ENCODE measurements around the gene CDIP1. TPM values are rescaled to one million over a fixed set of nuclear protein-coding genes. Genes with fewer than 3 reads are reported as not detected.

Gene CDIP1
- total RNA-seq = 10 to 100 TPM; 21.1 to 30.6 TPM

- H3K4me1 ChIP-seq (replicated peaks) = no peaks in the 10 kb centered on the region
- H3K36me3 ChIP-seq = no peaks in the 10 kb centered on the region
- H3K4me3 ChIP-seq = peak within 1 kb of the TSS; percentile 74 to 83
- WGBS = 7% methylated on average over 26 of the region's 67 CpGs
- TF ChIP-seq CTCF (IDR thresholded peaks at IDR 0.05) (peak in 3 of 4 experiments; percentile 20 to 48 (median 46)), POLR2AphosphoS5 (IDR thresholded peaks at IDR 0.05) (peak; percentile 96), POLR2A (IDR thresholded peaks at IDR 0.05) (peak; percentile 94)
- intact Hi-C loops (cut with DNase I) = no loop called here
- no peaks in the 10 kb centered on the region for H3K27me3 ChIP-seq (replicated peaks; ENCODE audit: insufficient read depth)
- H3K27ac ChIP-seq = peak within 1 kb of the TSS; percentile 86
- H3K9me3 ChIP-seq = no peaks in the 10 kb centered on the region
- peak; percentile 96 for DNase-seq (ENCODE audit: low spot score)
These were observed at the start of gene CDIP1 for GRCh38 chr16:4538350-4539235. Gene CDIP1, minus strand, starts transcription at chr16:4538773. Its CDS starts 24,643 bp downstream, at chr16:4514130.

- Histone ChIP-seq H3K4me3 (no peak overlapping the region), H3K27ac (no peak overlapping the region), H3K9me3 (no peaks in the 10 kb centered on the region), H3K27me3 (replicated peaks; ENCODE audit: insufficient read depth) (no peaks in the 10 kb centered on the region), H3K4me1 (replicated peaks) (no peaks in the 10 kb centered on the region), H3K36me3 (no peaks in the 10 kb centered on the region)
- DNase-seq (ENCODE audit: low spot score) = no peak
- TF ChIP-seq POLR2A (IDR thresholded peaks at IDR 0.05) (no peak), CTCF (IDR thresholded peaks at IDR 0.05) (no peak), POLR2AphosphoS5 (IDR thresholded peaks at IDR 0.05) (no peak)
- 66% methylated on average over 7 of the region's 7 CpGs for WGBS
- intact Hi-C loops (cut with DNase I) = loop anchor here (5.0 kb wide), 1 partner anchor 79 kb away; no protein-coding TSS in a partner anchor
These were observed 47.7 kb upstream of the CDIP1 start for GRCh38 chr16:4586291-4586690.

- Histone ChIP-seq H3K27me3 (replicated peaks; ENCODE audit: insufficient read depth) (no peaks in the 10 kb centered on the region), H3K9me3 (no peaks in the 10 kb centered on the region), H3K27ac (no peak overlapping the region), H3K36me3 (no peaks in the 10 kb centered on the region), H3K4me1 (replicated peaks) (no peaks in the 10 kb centered on the region), H3K4me3 (no peak overlapping the region)
- intact Hi-C loops (cut with DNase I) = no loop called here
- TF ChIP-seq CTCF (IDR thresholded peaks at IDR 0.05) = no peak
- TF ChIP-seq POLR2AphosphoS5 (IDR thresholded peaks at IDR 0.05) = no peak
- TF ChIP-seq POLR2A (IDR thresholded peaks at IDR 0.05) = no peak
- WGBS = 92% methylated on average over 4 of the region's 4 CpGs
- no peak for DNase-seq (ENCODE audit: low spot score)
These were observed 45.3 kb upstream of the CDIP1 start for GRCh38 chr16:4583906-4584305.

- 56% methylated on average over 6 of the region's 6 CpGs for WGBS
- Histone ChIP-seq H3K36me3 (no peaks in the 10 kb centered on the region), H3K27ac (no peak overlapping the region), H3K9me3 (no peaks in the 10 kb centered on the region), H3K4me1 (replicated peaks) (no peaks in the 10 kb centered on the region), H3K27me3 (replicated peaks; ENCODE audit: insufficient read depth) (no peaks in the 10 kb centered on the region), H3K4me3 (no peak overlapping the region)
- TF ChIP-seq POLR2AphosphoS5 (IDR thresholded peaks at IDR 0.05) (no peak), CTCF (IDR thresholded peaks at IDR 0.05) (no peak), POLR2A (IDR thresholded peaks at IDR 0.05) (no peak)
- intact Hi-C loops (cut with DNase I) = no loop called here
- no peak for DNase-seq (ENCODE audit: low spot score)
These were observed 41.7 kb upstream of the CDIP1 start for GRCh38 chr16:4580250-4580649.

Data from prostate gland (tissue), 2 donors.